HG03378 (cell line): ENCODE measurements around the gene UBE2F.

Experiments used
- ATAC-seq: cut with Tn5 transposase; IDR thresholded peaks from one replicate; pipeline ENCODE4 v1.9.1; 2021; ENCODE audit warnings: mild to moderate bottlenecking, moderate library complexity; ENCODE audit not compliant: unreplicated experiment

UBE2F gene

GRCh38 chr2:237966565-237967462, at the start of gene UBE2F:
UBE2F (plus strand) TSS chr2:237967014; CDS start chr2:237973108, 6,094 bp downstream.
- ATAC-seq: peak; percentile 89

GRCh38 chr2:237917696-237918374, 49.0 kb upstream of the UBE2F start:
- no peak for ATAC-seq

GRCh38 chr2:237919593-237919992, 47.2 kb upstream of the UBE2F start:
- ATAC-seq: no peak

- ATAC-seq: no peak
Measured at GRCh38 chr2:237920673-237921072, 46.1 kb upstream of the UBE2F start.

GRCh38 chr2:237921967-237922492, 44.8 kb upstream of the UBE2F start:
- ATAC-seq: no peak

- no peak for ATAC-seq
Measured at GRCh38 chr2:237922641-237923361, 44.0 kb upstream of the UBE2F start.

GRCh38 chr2:237923481-237924163, 43.2 kb upstream of the UBE2F start:
- ATAC-seq: no peak

- no peak for ATAC-seq
Measured at GRCh38 chr2:237924164-237924534, 42.7 kb upstream of the UBE2F start.

GRCh38 chr2:237927135-237927534, 39.7 kb upstream of the UBE2F start:
- ATAC-seq: no peak

- ATAC-seq: no peak
Measured at GRCh38 chr2:237927986-237928385, 38.8 kb upstream of the UBE2F start.

- no peak for ATAC-seq
Measured at GRCh38 chr2:237929979-237930378, 36.8 kb upstream of the UBE2F start.

GRCh38 chr2:237931205-237931721, 35.6 kb upstream of the UBE2F start:
- ATAC-seq: no peak

- no peak for ATAC-seq
Measured at GRCh38 chr2:237932731-237933131, 34.1 kb upstream of the UBE2F start.

- ATAC-seq: no peak
Measured at GRCh38 chr2:237934186-237934585, 32.6 kb upstream of the UBE2F start.

GRCh38 chr2:237935740-237936452, 30.9 kb upstream of the UBE2F start:
- ATAC-seq: no peak

GRCh38 chr2:237939251-237939650, 27.6 kb upstream of the UBE2F start:
- no peak for ATAC-seq

- ATAC-seq: no peak
Measured at GRCh38 chr2:237940828-237941227, 26.0 kb upstream of the UBE2F start.

- no peak for ATAC-seq
Measured at GRCh38 chr2:237941239-237941638, 25.6 kb upstream of the UBE2F start.

- no peak for ATAC-seq
Measured at GRCh38 chr2:237942513-237942899, 24.3 kb upstream of the UBE2F start.
